Measurements from ENCODE around the gene CCSER2.

DNA sequence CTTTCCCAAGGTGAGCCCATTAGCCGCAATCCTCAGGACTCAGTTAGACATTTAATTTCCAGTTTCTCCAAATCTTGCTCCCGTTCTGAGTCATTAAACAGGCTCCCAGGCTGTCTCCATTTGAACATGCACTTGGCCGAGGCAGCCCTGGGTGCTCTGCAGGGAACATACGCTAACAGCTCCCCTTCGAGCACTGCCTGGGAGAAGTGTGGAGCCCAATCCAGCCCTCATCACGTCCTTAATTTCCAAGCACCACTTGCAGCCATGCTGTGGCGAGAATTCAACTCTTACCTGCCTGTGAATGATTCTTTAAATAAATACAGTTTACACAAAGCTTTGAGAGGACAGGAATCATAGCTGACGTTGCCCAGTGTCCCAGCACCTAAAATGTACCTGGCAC is 218.2 kb downstream of the CCSER2 start:
- TF ChIP-seq POLR2AphosphoS5 (IDR thresholded peaks at IDR 0.05; ENCODE audit: borderline replicate concordance, low read depth, low read length): no peak
- TF ChIP-seq EZH2 (IDR thresholded peaks at IDR 0.05): no peak

Measured in SK-N-MC (cell line).